Fibroblast of lung (primary cell): Measurements from ENCODE around the gene AKAP6. TPM values are rescaled to one million over a fixed set of nuclear protein-coding genes. Genes with fewer than 3 reads are reported as not detected.
A peak's percentile ranks its signal among the peaks of the same experiment; 100 is the strongest.

Experiments used
- DNase-seq, 2 donors: peaks; one replicate each; pipeline versions ENCODE4 v3.0.0 to v3.0.0-alpha.2; 2010; ENCODE audit warnings: low read depth in 2 of 2
- H2AFZ ChIP-seq: 2 replicates; pipeline ENCODE4 v1.5.1; 2012; ENCODE audit warnings: low read length, control low read depth, inconsistent platforms
- H3K27ac ChIP-seq: 2 replicates; pipeline ENCODE4 v1.5.1; 2011; ENCODE audit warnings: low read length, control low read depth; ENCODE audit not compliant: insufficient read depth
- H3K27me3 ChIP-seq: 2 replicates; pipeline ENCODE4 v1.5.1; 2011; ENCODE audit warnings: mild to moderate bottlenecking, low read length; ENCODE audit not compliant: control insufficient read depth, insufficient read depth
- H3K36me3 ChIP-seq: 2 replicates; pipeline ENCODE4 v1.5.1; 2011; ENCODE audit warnings: low read length; ENCODE audit not compliant: control insufficient read depth, insufficient read depth
- H3K4me1 ChIP-seq: 2 replicates; pipeline ENCODE4 v1.5.1; 2011; ENCODE audit warnings: low read length; ENCODE audit not compliant: control insufficient read depth, insufficient read depth; ENCODE audit errors: extremely low read depth
- H3K4me2 ChIP-seq: 2 replicates; pipeline ENCODE4 v1.5.1; 2011; ENCODE audit warnings: low read length, control low read depth; ENCODE audit not compliant: insufficient read depth; ENCODE audit errors: extremely low read depth
- H3K4me3 ChIP-seq, 4 experiments: fragments of 200-600 bp in 1 of 4; sonication (generic) in 1 of 4; replicated peaks in 1 of 4; 2 replicates each; pipeline ENCODE4 v1.5.1; 2011 to 2016; ENCODE audit warnings: low read length in 4 of 4, low read depth in 3 of 4, mild to moderate bottlenecking in 3 of 4, control low read depth in 2 of 4, inconsistent platforms in 1 of 4, mixed read lengths in 1 of 4; ENCODE audit not compliant: insufficient read depth in 1 of 4; ENCODE audit errors: control extremely low read depth in 1 of 4
- H3K79me2 ChIP-seq: 2 replicates; pipeline ENCODE4 v1.5.1; 2012; ENCODE audit warnings: mild to moderate bottlenecking, low read length, inconsistent platforms; ENCODE audit not compliant: control insufficient read depth, insufficient read depth
- H3K9ac ChIP-seq: 2 replicates; pipeline ENCODE4 v1.5.1; 2011; ENCODE audit warnings: mild to moderate bottlenecking, low read length, control low read depth; ENCODE audit not compliant: insufficient read depth
- H3K9me3 ChIP-seq: 2 replicates; pipeline ENCODE4 v1.5.1; 2012; ENCODE audit warnings: low read depth, low read length; ENCODE audit not compliant: control insufficient read depth, insufficient read depth
- H4K20me1 ChIP-seq: 2 replicates; pipeline ENCODE4 v1.5.1; 2011; ENCODE audit warnings: low read length; ENCODE audit not compliant: control insufficient read depth, insufficient read depth; ENCODE audit errors: extremely low read depth
- EZH2 ChIP-seq: IDR thresholded peaks from 2 replicates; pipeline ENCODE4 v1.5.1; 2012; ENCODE audit warnings: low read length, control low read depth, mild to moderate bottlenecking; ENCODE audit errors: missing control alignments
- polyA plus RNA-seq, 2 donors: library from polyadenylated mRNA; depleted of rRNA in 1 of 2; stranded (reverse) in 1 of 2; unstranded in 1 of 2; fragments of >200 nt; gene quantifications; 2 replicates each; pipeline ENCODE4 v1.2.1, GENCODE V29; 2011 to 2012; ENCODE audit warnings: missing spikeins in 1 of 2
- total RNA-seq: library from RNA; depleted of rRNA; stranded (reverse); fragments of >200 nt; gene quantifications from 2 replicates; pipeline ENCODE4 v1.2.1, GENCODE V29; 2014
- TF ChIP-seq, protein P1 (sequence below), 2 donors: IDR thresholded peaks in 1 of 2; conservative IDR thresholded peaks in 1 of 2; 1 replicate in 1 of 2; 2 replicates in 1 of 2; pipeline ENCODE4 v1.5.1; 2011 to 2012; ENCODE audit warnings: low read length in 2 of 2, control low read depth in 1 of 2, inconsistent platforms in 1 of 2, low read depth in 1 of 2, mild to moderate bottlenecking in 1 of 2

AKAP6 gene
- total and polyA plus RNA-seq, 2 donors (not counting 1 experiment from before 2014, with no cell fraction given) = 3.3 to 10.9 TPM

GRCh38 chr14:32696325-32697091, 367.4 kb downstream of the AKAP6 start:
- no peak overlapping the region for H3K4me2 ChIP-seq
- DNase-seq = no peak
- no peaks in the 10 kb centered on the region for H4K20me1 ChIP-seq
- no peak overlapping the region for H3K27ac ChIP-seq
- peaks cover 2% of the 10 kb centered on the region for H3K4me1 ChIP-seq
- H3K27me3 ChIP-seq = no peaks in the 10 kb centered on the region
- H2AFZ ChIP-seq = no peak overlapping the region
- H3K4me3 ChIP-seq = no peak overlapping the region
- TF ChIP-seq EZH2 = no peak
- TF ChIP-seq, protein P1, sequence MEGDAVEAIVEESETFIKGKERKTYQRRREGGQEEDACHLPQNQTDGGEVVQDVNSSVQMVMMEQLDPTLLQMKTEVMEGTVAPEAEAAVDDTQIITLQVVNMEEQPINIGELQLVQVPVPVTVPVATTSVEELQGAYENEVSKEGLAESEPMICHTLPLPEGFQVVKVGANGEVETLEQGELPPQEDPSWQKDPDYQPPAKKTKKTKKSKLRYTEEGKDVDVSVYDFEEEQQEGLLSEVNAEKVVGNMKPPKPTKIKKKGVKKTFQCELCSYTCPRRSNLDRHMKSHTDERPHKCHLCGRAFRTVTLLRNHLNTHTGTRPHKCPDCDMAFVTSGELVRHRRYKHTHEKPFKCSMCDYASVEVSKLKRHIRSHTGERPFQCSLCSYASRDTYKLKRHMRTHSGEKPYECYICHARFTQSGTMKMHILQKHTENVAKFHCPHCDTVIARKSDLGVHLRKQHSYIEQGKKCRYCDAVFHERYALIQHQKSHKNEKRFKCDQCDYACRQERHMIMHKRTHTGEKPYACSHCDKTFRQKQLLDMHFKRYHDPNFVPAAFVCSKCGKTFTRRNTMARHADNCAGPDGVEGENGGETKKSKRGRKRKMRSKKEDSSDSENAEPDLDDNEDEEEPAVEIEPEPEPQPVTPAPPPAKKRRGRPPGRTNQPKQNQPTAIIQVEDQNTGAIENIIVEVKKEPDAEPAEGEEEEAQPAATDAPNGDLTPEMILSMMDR (conservative IDR thresholded peaks at IDR 0.05 in 1 of 2, IDR thresholded peaks at IDR 0.05 in 1 of 2; ENCODE audit: low read depth in 1 of 2, low read length in 2 of 2) = no peak
- H3K36me3 ChIP-seq = no peaks in the 10 kb centered on the region
- no peaks in the 10 kb centered on the region for H3K9me3 ChIP-seq
- H3K79me2 ChIP-seq = no peaks in the 10 kb centered on the region
- H3K9ac ChIP-seq = no peak overlapping the region

GRCh38 chr14:32697114-32697513, 368.0 kb downstream of the AKAP6 start:
- Histone ChIP-seq H3K4me3 (no peak overlapping the region), H3K27ac (no peak overlapping the region), H3K4me2 (no peak overlapping the region), H3K27me3 (no peaks in the 10 kb centered on the region), H3K79me2 (no peaks in the 10 kb centered on the region), H3K9ac (no peak overlapping the region), H3K36me3 (no peaks in the 10 kb centered on the region), H3K9me3 (no peaks in the 10 kb centered on the region), H2AFZ (no peak overlapping the region), H4K20me1 (no peaks in the 10 kb centered on the region), H3K4me1 (peaks cover 2% of the 10 kb centered on the region)
- TF ChIP-seq EZH2 = no peak
- TF ChIP-seq, protein P1 (conservative IDR thresholded peaks at IDR 0.05 in 1 of 2, IDR thresholded peaks at IDR 0.05 in 1 of 2; ENCODE audit: low read depth in 1 of 2, low read length in 2 of 2) = no peak
- no peak for DNase-seq

DNA sequence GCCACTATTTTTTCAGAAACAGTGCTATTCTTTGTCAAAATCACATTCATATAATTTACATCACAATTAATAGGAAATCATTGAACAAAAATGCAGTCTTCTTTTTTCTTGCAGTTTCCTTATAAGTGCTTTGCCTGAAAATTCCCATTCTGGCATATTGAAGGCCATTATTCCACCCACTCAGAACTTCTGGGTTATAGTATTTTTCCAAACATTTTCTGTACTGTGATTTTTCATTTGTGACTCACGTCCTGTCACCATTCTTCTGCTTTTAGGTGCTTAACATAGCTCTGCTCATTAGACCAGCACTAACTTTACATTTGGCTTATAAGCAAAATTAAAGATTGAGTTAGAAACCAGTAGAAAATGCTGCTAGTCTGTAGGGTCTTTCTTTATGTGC, 368.6 kb downstream of the AKAP6 start:
- Histone ChIP-seq H3K9ac (no peak overlapping the region), H3K27me3 (no peaks in the 10 kb centered on the region), H3K36me3 (no peaks in the 10 kb centered on the region), H3K4me1 (peaks cover 6% of the 10 kb centered on the region), H3K27ac (no peak overlapping the region), H4K20me1 (no peaks in the 10 kb centered on the region), H3K4me2 (no peak overlapping the region), H3K4me3 (no peak overlapping the region), H3K79me2 (no peaks in the 10 kb centered on the region), H3K9me3 (no peaks in the 10 kb centered on the region), H2AFZ (no peak overlapping the region)
- peak; percentile 25 to 92 for DNase-seq
- TF ChIP-seq, protein P1 (conservative IDR thresholded peaks at IDR 0.05 in 1 of 2, IDR thresholded peaks at IDR 0.05 in 1 of 2; ENCODE audit: low read depth in 1 of 2, low read length in 2 of 2) = no peak
- no peak for TF ChIP-seq EZH2
